Measurements from ENCODE around the gene SYNGR2.

The SYNGR2 gene

DNA sequence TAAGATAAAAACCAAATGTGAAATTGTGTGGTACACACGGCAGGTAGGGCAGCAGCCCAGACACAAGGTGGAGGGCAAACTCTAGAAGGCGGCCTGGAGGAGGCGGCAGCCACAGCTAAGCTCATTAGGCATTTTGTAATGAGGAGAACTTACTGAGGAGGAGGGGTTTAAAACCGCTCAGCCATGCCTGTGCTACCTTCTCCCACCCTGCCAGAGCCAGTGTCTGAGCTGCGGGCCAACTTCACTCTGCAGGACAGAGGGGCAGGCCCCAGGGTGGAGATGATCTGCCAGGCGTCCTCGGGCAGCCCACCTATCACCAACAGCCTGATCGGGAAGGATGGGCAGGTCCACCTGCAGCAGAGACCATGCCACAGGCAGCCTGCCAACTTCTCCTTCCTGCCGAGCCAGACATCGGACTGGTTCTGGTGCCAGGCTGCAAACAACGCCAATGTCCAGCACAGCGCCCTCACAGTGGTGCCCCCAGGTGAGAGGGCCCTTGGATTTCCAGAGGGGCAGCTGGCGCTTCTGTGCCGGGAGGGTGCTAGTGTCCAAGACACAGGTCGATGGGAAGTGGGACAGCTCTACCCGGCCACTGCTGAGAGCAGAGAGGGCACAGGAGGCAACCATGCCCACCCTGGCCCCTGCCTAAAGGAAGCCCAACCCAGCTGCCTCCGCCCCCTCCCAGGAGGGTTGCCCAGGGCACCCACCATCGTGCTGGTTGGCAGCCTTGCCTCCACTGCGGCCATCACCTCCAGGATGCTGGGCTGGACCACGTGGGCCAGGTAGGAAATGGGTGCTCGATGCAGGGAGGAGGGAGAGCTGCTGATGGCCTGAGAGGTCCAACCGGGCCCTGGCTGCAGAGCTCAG lies 4.3 kb upstream of the SYNGR2 start:
- no peak for ATAC-seq
- TF ChIP-seq TSHZ2 (CRISPR knock-in tag; IDR thresholded peaks at IDR 0.05) (no peak), ZC3H10 (CRISPR knock-in tag; IDR thresholded peaks at IDR 0.05) (no peak), ZFP30 (CRISPR knock-in tag; IDR thresholded peaks at IDR 0.05) (no peak), TCF4 (CRISPR knock-in tag; IDR thresholded peaks at IDR 0.05; ENCODE audit: borderline replicate concordance) (no peak), TOX (CRISPR knock-in tag; IDR thresholded peaks at IDR 0.05; ENCODE audit: borderline replicate concordance) (no peak)
- TF ChIP-seq, protein P1, sequence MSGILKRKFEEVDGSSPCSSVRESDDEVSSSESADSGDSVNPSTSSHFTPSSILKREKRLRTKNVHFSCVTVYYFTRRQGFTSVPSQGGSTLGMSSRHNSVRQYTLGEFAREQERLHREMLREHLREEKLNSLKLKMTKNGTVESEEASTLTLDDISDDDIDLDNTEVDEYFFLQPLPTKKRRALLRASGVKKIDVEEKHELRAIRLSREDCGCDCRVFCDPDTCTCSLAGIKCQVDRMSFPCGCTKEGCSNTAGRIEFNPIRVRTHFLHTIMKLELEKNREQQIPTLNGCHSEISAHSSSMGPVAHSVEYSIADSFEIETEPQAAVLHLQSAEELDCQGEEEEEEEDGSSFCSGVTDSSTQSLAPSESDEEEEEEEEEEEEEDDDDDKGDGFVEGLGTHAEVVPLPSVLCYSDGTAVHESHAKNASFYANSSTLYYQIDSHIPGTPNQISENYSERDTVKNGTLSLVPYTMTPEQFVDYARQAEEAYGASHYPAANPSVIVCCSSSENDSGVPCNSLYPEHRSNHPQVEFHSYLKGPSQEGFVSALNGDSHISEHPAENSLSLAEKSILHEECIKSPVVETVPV (CRISPR knock-in tag; IDR thresholded peaks at IDR 0.05) = no peak

DNA sequence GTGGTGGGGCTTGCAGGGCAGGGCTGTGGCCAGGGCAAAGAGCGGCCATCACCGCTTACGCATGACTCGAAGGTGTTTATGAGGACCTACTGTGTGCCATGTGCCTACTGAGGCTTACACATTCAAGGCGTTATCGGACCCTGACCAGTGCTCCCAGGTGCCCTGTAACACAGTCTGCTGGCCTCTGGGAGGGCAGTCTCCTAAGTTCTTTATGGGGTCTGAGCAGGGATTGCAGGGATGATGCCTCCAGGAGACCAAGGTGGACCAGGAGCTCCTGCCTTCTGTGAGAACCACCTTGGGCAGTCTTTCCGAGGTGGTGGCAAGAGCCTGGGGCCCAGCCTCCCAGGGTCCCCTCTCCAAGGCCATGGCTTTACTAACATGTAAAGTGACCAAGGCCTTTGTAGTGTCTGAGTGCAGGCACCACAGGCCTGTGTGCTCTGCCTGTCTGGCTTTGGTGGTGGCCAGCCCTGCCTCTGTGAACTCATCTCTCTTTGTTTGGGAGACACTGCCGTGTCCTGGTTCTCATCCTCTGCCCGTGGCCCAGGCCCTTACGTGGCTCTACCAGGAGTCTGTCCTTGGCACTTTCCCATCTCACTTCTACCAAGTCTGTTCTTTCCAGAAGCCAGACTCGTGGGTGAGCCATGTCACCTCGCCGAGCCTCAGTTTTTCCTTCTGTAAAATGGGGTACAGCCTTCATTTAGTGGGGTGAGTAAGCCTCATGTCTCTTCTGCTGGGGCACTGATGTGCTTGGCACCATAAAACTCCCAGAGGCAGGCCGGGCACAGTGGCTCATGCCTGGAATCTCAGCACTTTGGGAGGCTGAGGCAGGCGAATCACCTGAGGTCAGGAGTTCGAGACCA lies 3.4 kb upstream of the SYNGR2 start:
- TF ChIP-seq ZC3H10 (CRISPR knock-in tag; IDR thresholded peaks at IDR 0.05) = no peak
- no peak for ATAC-seq

GRCh38 chr17:78166416-78166815 lies 2.0 kb upstream of the SYNGR2 start:
- TF ChIP-seq, protein P1 (CRISPR knock-in tag; IDR thresholded peaks at IDR 0.05) = no peak
- TF ChIP-seq GLIS3 (CRISPR knock-in tag; IDR thresholded peaks at IDR 0.05) (no peak), TCF4 (CRISPR knock-in tag; IDR thresholded peaks at IDR 0.05; ENCODE audit: borderline replicate concordance) (no peak), PPARA (CRISPR knock-in tag; IDR thresholded peaks at IDR 0.05; ENCODE audit: borderline replicate concordance) (no peak), ARNTL (CRISPR knock-in tag; IDR thresholded peaks at IDR 0.05; ENCODE audit: borderline replicate concordance, low read depth) (no peak), ZFP30 (CRISPR knock-in tag; IDR thresholded peaks at IDR 0.05) (no peak), CSDC2 (CRISPR knock-in tag; IDR thresholded peaks at IDR 0.05) (no peak), TOX (CRISPR knock-in tag; IDR thresholded peaks at IDR 0.05; ENCODE audit: borderline replicate concordance) (no peak), CREB5 (CRISPR knock-in tag; IDR thresholded peaks at IDR 0.05; ENCODE audit: low read depth) (no peak)
- TF ChIP-seq, protein P2, sequence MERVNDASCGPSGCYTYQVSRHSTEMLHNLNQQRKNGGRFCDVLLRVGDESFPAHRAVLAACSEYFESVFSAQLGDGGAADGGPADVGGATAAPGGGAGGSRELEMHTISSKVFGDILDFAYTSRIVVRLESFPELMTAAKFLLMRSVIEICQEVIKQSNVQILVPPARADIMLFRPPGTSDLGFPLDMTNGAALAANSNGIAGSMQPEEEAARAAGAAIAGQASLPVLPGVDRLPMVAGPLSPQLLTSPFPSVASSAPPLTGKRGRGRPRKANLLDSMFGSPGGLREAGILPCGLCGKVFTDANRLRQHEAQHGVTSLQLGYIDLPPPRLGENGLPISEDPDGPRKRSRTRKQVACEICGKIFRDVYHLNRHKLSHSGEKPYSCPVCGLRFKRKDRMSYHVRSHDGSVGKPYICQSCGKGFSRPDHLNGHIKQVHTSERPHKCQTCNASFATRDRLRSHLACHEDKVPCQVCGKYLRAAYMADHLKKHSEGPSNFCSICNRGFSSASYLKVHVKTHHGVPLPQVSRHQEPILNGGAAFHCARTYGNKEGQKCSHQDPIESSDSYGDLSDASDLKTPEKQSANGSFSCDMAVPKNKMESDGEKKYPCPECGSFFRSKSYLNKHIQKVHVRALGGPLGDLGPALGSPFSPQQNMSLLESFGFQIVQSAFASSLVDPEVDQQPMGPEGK (CRISPR knock-in tag; IDR thresholded peaks at IDR 0.05; ENCODE audit: borderline replicate concordance) = no peak
- ATAC-seq = no peak

- ATAC-seq = peak; percentile 90
- TF ChIP-seq ZNF565 (CRISPR knock-in tag; conservative IDR thresholded peaks at IDR 0.05; ENCODE audit: low read depth) (no peak), TCF4 (CRISPR knock-in tag; IDR thresholded peaks at IDR 0.05; ENCODE audit: borderline replicate concordance) (no peak), PPARA (CRISPR knock-in tag; IDR thresholded peaks at IDR 0.05; ENCODE audit: borderline replicate concordance) (no peak), ZFP3 (CRISPR knock-in tag; IDR thresholded peaks at IDR 0.05) (no peak), RARB (CRISPR knock-in tag; IDR thresholded peaks at IDR 0.05) (no peak), OSR1 (CRISPR knock-in tag; IDR thresholded peaks at IDR 0.05) (no peak), SNAI2 (CRISPR knock-in tag; IDR thresholded peaks at IDR 0.05) (no peak), ARNTL (CRISPR knock-in tag; IDR thresholded peaks at IDR 0.05; ENCODE audit: borderline replicate concordance, low read depth) (no peak)
- TF ChIP-seq, protein P3, sequence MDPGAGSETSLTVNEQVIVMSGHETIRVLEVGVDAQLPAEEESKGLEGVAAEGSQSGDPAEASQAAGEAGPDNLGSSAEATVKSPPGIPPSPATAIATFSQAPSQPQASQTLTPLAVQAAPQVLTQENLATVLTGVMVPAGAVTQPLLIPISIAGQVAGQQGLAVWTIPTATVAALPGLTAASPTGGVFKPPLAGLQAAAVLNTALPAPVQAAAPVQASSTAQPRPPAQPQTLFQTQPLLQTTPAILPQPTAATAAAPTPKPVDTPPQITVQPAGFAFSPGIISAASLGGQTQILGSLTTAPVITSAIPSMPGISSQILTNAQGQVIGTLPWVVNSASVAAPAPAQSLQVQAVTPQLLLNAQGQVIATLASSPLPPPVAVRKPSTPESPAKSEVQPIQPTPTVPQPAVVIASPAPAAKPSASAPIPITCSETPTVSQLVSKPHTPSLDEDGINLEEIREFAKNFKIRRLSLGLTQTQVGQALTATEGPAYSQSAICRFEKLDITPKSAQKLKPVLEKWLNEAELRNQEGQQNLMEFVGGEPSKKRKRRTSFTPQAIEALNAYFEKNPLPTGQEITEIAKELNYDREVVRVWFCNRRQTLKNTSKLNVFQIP (CRISPR knock-in tag; IDR thresholded peaks at IDR 0.05; ENCODE audit: borderline replicate concordance, low read depth) = no peak
- TF ChIP-seq, protein P1 (CRISPR knock-in tag; IDR thresholded peaks at IDR 0.05) = no peak
Measured at GRCh38 chr17:78168903-78169793, 767 bp downstream of the SYNGR2 start.
